NCI-H1436 (cell line): ENCODE measurements around the gene DDB1.
A peak's percentile ranks its signal among the peaks of the same experiment; 100 is the strongest.

Source experiments
- DNase-seq: peaks from one replicate; lab custom pipeline; 2025; lab: John Stamatoyannopoulos, UW

Gene DDB1

GRCh38 chr11:61332797-61333549 is at the start of gene DDB1, which contains the start of gene TKFC:
TSS of gene DDB1 (minus strand) at chr11:61333105. CDS start at chr11:61332968, 137 bp downstream.
TSS of gene TKFC (plus strand) at chr11:61333228. CDS start at chr11:61334729, 1,501 bp downstream.
- peak; percentile 92 for DNase-seq

DNA sequence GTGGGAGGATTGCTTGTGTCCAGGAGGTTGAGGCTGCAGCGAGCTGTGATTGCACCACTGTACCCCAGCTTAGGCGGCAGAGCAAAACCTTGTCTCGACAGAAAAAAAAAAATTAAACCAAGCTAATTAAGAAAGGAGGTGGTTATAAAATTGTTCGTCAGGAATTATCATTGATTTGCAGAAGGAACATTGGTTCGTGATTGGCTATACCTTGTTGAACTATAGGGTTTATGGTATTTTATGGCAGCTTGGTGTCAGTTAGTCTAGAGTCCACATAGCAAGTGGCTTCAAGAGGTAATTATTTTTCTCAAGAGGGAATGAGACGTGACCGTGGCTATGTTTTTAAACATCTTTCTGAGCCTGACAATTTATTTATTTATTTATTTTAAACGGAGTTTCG is 48.0 kb upstream of the DDB1 start:
- no peak for DNase-seq

- DNase-seq: no peak
Observed at GRCh38 chr11:61378713-61379313, 45.9 kb upstream of the DDB1 start.

- DNase-seq: no peak
Observed at GRCh38 chr11:61377461-61378160, 44.7 kb upstream of the DDB1 start.

DNA sequence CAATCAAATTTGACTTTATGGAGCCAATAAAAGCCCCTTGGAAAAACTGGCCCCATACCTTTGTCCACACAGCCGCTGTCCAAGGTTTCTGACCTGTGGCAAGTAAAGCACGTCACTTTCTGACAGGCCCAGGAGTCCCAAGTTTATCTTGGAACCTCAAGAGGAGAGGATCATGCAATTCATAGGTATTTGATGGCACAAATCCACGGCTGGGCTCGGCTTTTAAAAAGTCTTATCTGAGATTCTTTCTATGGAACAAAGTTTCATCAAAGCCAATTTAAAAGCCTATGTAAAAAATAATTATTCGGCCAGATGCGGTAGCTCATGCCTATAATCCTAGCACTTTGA is 42.8 kb upstream of the DDB1 start:
- no peak for DNase-seq

GRCh38 chr11:61372659-61373420 is 39.9 kb upstream of the DDB1 start:
- DNase-seq: no peak

- DNase-seq: no peak
Observed at GRCh38 chr11:61370349-61371005, 37.6 kb upstream of the DDB1 start.

DNA sequence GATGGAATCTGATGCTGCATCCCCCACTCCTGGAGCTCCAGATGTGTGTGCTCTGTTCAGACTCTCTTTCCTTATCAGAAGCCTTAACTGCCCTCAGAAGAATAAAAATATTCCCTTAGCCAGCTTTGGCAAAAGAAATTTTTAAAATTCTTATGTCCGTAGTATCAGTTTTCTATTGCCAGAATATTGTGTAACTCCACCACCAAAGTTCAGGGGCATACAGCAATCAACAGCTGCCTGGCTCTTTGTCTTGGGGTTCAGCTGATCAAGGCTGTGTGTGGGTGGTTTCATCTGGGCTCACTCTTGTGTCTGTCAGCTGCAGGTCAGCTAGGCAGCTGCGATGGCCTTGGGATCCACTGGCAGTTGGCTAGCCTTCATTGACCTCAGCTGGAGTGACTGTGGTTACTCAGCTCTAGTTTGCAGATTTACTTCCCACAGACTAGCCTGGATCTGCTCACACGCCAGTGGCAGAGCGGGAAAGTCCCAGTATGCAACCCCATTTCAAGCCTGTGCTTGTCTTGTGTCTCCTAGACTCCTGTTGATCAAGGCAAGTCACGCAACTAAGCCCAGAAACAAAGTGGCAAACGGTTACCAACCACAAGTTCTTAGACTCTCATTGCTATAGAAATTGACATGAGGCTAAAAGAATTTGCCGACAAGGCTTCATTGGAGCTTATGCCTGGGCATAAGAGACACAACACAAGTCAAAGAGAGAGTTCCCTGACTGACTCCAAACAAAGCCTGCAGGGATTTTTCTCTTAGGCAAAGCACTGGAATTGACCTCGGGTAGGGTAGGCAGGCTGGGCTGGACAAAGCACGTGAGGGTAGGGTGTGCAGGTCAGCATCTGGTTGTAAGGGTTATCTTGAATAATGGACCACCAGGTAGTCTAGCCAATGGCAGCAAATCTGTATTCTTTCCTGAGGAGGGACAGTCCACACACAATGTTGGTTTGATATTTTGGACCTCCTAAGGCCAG is 36.8 kb upstream of the DDB1 start:
- no peak for DNase-seq

DNA sequence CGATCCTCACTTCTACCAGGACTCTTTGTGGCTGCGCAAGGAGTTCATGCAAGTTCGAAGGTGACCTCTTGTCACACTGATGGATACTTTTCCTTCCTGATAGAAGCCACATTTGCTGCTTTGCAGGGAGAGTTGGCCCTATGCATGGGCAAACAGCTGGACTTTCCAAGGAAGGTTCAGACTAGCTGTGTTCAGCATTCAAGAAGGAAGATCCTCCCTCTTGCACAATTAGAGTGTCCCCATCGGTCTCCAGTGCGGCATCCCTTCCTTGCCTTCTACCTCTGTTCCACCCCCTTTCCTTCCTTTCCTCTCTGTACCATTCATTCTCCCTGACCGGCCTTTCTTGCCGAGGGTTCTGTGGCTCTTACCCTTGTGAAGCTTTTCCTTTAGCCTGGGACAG is 35.7 kb upstream of the DDB1 start:
- no peak for DNase-seq

DNA sequence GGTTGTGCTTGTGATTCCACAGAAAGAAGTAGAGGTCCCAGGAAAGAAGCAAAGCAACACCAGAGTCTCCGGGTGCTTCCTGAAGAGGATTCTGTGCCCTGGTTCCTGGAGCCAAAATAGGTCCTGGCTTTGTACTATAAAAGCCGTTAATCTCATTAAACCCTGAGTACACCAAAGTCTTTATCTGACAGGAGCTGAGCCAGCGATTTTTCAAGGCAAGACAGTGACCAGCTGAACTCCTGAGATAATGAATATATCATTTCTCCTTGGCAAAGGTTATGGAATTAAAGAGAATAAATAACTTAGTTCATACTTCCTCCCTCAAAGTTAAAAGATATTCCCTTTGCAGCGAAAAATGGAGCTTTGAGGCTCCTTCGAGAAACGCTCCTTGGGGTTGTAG is 34.5 kb upstream of the DDB1 start:
- no peak for DNase-seq

DNA sequence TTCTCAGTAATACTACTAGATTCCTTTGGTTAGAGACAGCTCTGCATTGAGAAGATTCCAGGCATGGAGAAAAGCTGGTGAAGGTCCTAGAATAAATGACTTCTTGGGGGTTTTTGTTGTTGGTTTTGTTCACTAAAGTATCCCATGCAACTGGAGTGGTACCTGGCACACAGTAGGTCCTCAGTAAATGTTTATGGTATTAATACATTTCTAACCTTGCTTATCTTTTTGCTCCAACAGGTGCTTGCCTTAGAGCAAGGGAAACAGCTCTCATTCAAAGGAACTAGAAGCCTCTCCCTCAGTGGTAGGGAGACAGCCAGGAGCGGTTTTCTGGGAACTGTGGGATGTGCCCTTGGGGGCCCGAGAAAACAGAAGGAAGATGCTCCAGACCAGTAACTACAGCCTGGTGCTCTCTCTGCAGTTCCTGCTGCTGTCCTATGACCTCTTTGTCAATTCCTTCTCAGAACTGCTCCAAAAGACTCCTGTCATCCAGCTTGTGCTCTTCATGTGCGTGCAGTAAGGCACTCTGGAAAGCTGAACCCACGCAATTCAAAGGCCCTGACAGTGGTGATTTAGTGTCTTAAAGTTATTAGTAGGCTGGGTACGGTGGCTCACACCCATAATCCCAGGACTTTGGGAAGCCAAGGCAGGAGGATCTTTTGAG is 31.2 kb upstream of the DDB1 start:
- no peak for DNase-seq

- no peak for DNase-seq
Observed at GRCh38 chr11:61362542-61362875, 29.6 kb upstream of the DDB1 start.

GRCh38 chr11:61361741-61362541 is 29.0 kb upstream of the DDB1 start, which contains the start of the genes CYB561A3 and TMEM138:
TSS of gene CYB561A3 (minus strand) at chr11:61361882. CDS start at chr11:61356713, 5,169 bp downstream.
TSS of gene TMEM138 (plus strand) at chr11:61362374. CDS start at chr11:61364391, 2,017 bp downstream.
- peak; percentile 90 for DNase-seq

- DNase-seq: no peak
Observed at GRCh38 chr11:61361237-61361740, 28.4 kb upstream of the DDB1 start.

GRCh38 chr11:61359516-61359915 is 26.6 kb upstream of the DDB1 start:
- no peak for DNase-seq

GRCh38 chr11:61358566-61358965 is 25.7 kb upstream of the DDB1 start:
- no peak for DNase-seq

DNA sequence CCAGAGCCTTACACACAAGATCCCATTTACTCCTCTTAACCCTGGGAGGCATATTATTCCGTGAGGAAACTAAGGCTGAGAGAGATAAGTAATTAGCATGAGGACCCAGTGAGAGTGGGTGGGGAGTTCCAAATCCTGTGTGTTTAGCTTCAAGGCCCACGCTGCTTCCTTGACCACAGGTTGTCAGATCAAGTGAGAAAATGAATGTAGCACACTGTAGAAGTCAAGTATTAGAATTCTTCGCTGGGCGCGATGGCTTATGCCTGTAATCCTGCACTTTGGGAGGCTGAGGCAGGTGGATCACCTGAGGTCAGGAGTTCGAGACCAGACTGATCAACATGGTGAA is 25.0 kb upstream of the DDB1 start:
- DNase-seq: no peak

GRCh38 chr11:61357233-61357893 is 24.5 kb upstream of the DDB1 start:
- DNase-seq: no peak

DNA sequence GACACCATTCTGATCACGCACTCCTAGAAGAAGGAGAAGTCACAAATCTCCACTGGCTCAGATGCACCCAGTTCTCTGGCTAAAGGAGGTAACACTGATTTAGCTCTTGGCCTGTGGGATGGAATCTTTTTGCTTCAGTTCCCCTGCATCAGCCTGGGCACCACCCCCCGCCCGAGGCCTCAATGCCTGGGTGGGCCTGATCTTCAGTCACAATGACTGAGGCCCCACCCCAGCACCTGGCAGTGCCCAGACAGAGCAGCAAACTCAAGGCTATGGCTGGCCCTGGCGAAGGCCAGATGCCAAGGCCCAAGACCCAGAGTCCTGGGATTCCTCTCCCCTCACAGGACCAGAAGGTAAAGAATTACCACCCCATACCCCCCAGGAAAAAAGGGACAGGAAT is 23.8 kb upstream of the DDB1 start:
- no peak for DNase-seq
